NB4 (cell line): ENCODE data around the gene PITPNM3.
"Not testable (repeated sequence)": the region's sequence is repeated elsewhere in the genome, so short reads cannot be mapped to it uniquely, and the experiment has no call there.

Experiments
- DNase-seq: peaks from one replicate; pipeline ENCODE4 v3.0.0; 2010; ENCODE audit warnings: low read depth
- H3K4me3 ChIP-seq: one replicate; pipeline ENCODE4 v1.5.1; 2011; ENCODE audit warnings: mild to moderate bottlenecking, low read depth, low read length, moderate library complexity
- CTCF ChIP-seq: IDR thresholded peaks from one replicate; pipeline ENCODE4 v1.5.1; 2012; ENCODE audit warnings: low read depth, low read length
- MAX ChIP-seq: IDR thresholded peaks from 2 replicates; pipeline ENCODE4 v1.6.1; 2011; ENCODE audit warnings: low read depth, low read length
- MYC ChIP-seq: IDR thresholded peaks from 2 replicates; pipeline ENCODE4 v1.6.1; 2011; ENCODE audit warnings: low read depth, low read length
- POLR2A ChIP-seq: IDR thresholded peaks from 2 replicates; pipeline ENCODE4 v1.6.1; 2011; ENCODE audit warnings: mild to moderate bottlenecking; ENCODE audit not compliant: insufficient read length; ENCODE audit errors: extremely low read depth

PITPNM3 gene

GRCh38 chr17:6597727-6598126, 41.4 kb upstream of the PITPNM3 start:
- DNase-seq, result no peak
- no peak overlapping the region for H3K4me3 ChIP-seq
- TF ChIP-seq POLR2A (no peak), MYC (no peak), MAX (no peak), CTCF (no peak)

DNA sequence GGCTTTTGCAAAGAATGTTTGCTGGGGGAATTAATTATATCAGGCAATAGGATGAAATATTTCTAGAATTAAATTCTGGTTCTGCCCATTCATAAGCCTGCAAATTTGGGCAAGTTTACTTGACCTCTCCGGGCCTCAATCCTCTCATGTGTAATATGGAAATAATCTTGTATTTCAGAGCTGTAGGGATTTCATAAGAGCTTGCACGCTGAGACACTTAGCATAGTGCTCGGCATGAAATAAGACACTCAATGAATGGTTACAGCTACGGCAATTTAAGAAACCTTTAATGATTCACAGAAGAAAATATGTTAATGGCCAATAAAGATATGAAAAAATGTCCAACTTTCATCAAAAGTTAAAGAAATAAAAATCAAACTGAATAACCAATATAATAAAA, 40.6 kb upstream of the PITPNM3 start:
- no peak for DNase-seq
- TF ChIP-seq POLR2A, result no peak
- TF ChIP-seq CTCF, result no peak
- no peak for TF ChIP-seq MYC
- no peak for TF ChIP-seq MAX
- no peak overlapping the region for H3K4me3 ChIP-seq

DNA sequence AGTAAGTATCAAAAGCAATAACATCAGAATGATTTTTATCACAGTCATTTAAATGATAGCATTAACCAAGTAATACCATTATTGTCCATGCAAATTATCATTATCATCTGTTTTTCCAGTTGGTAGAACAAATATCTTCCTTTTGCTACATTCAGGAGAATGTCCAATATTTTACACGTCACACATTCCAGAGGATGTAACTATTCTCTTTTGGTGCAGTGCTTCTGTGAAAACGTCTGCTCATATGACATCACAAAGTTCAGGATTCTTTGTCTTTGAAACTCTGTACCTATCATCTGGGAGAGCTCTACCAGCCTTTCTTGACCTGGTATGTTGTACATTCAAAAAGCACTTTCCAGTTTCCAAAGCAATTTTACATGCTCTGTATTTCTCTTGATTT, 40.2 kb upstream of the PITPNM3 start:
- no peak for TF ChIP-seq MAX
- TF ChIP-seq MYC, result no peak
- no peak for TF ChIP-seq POLR2A
- TF ChIP-seq CTCF, result no peak
- DNase-seq, result no peak
- H3K4me3 ChIP-seq, result no peak overlapping the region

DNA sequence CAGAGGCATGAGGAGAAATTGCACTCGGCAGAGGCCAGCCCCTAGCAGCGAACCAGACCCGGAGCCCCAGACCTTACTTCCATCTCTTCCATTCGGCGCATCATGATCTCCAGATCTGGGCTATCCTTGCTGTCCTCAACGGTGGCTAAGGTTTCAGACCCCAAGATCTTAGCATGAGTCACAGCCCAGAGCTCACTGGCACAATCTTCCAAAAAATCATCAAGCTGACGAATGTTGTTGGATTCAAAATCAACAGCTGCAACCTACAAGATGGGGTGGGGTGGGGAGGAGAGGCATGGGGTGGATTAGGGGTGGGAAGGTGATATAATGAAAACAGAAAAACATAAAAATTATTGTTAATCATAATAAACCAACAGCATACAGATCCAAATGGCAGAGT, 39.7 kb upstream of the PITPNM3 start:
- DNase-seq, result no peak
- no peak overlapping the region for H3K4me3 ChIP-seq
- TF ChIP-seq MAX, result no peak
- no peak for TF ChIP-seq CTCF
- no peak for TF ChIP-seq POLR2A

DNA sequence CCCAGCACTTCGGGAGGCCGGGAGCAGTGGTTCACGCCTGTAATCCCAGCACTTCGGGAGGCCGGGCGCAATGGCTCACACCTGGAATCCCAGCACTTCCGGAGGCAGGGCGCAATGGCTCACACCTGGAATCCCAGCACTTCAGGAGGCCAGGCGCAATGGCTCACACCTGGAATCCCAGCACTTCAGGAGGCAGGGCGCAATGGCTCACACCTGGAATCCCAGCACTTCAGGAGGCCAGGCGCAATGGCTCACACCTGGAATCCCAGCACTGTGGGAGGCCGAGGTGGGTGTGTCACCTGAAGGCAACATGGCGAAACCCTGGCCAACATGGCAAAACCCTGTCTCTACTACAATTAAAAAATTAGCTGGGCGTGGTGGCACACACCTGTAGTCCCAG, 37.0 kb upstream of the PITPNM3 start:
- H3K4me3 ChIP-seq, DNase-seq: not testable (repeated sequence)

- no peak for DNase-seq
- no peak overlapping the region for H3K4me3 ChIP-seq
- TF ChIP-seq MYC, result no peak
- TF ChIP-seq POLR2A, result no peak
- TF ChIP-seq CTCF, result no peak
- TF ChIP-seq MAX, result no peak
These were observed 35.8 kb upstream of the PITPNM3 start for GRCh38 chr17:6592173-6592572.
